SU-DHL-6 (cell line): ENCODE measurements around the gene AKR7A3.

Experiments
- H2AFZ ChIP-seq: fragments of 200-600 bp; sonication (generic); 2 replicates; pipeline ENCODE4 v1.6.1; 2014; ENCODE audit warnings: low read depth, mild to moderate bottlenecking, moderate library complexity, mixed read lengths, antibody characterized with exemption, low read length; ENCODE audit not compliant: severe bottlenecking
- H3F3A ChIP-seq: fragments of 200-600 bp; shearing (Covaris generic); 2 replicates; pipeline ENCODE4 v1.6.0; 2016; ENCODE audit warnings: antibody characterized with exemption, mild to moderate bottlenecking; ENCODE audit not compliant: insufficient read depth
- H3K27ac ChIP-seq: fragments of 200-600 bp; sonication (generic); 2 replicates; pipeline ENCODE4 v1.5.1; 2016; ENCODE audit warnings: low read depth, mild to moderate bottlenecking, low read length, moderate library complexity, mixed read lengths
- H3K27me3 ChIP-seq: fragments of 200-600 bp; sonication (generic), shearing (Covaris generic); 2 replicates; pipeline ENCODE4 v1.6.0; 2014; ENCODE audit warnings: mild to moderate bottlenecking, low read length
- H3K36me3 ChIP-seq: fragments of 200-600 bp; sonication (generic); 2 replicates; pipeline ENCODE4 v1.6.1; 2014; ENCODE audit warnings: mild to moderate bottlenecking, low read length, mixed read lengths
- H3K4me2 ChIP-seq: fragments of 300-600, 200-600 bp; shearing (Covaris generic), sonication (generic); 2 replicates; pipeline ENCODE4 v1.6.0; 2014; ENCODE audit warnings: low read length, low read depth, mild to moderate bottlenecking; ENCODE audit not compliant: poor library complexity, severe bottlenecking
- H3K4me3 ChIP-seq: fragments of 200-600 bp; sonication (generic); 2 replicates; pipeline ENCODE4 v1.5.1; 2014; ENCODE audit warnings: antibody characterized with exemption, low read length, mild to moderate bottlenecking, mixed read lengths; ENCODE audit not compliant: insufficient read depth, poor library complexity, severe bottlenecking
- H3K79me2 ChIP-seq: fragments of 200-600 bp; sonication (generic); 2 replicates; pipeline ENCODE4 v1.6.1; 2014; ENCODE audit warnings: mild to moderate bottlenecking, low read length, moderate library complexity; ENCODE audit not compliant: insufficient read depth
- H3K9ac ChIP-seq: fragments of 200-600 bp; sonication (generic); 2 replicates; pipeline ENCODE4 v1.7.0; 2014; ENCODE audit warnings: mild to moderate bottlenecking, low read length
- H3K9me2 ChIP-seq: fragments of 200-600 bp; sonication (generic); replicated peaks from 2 replicates; pipeline ENCODE4 v1.6.1; 2014; ENCODE audit warnings: low read length; ENCODE audit not compliant: insufficient read depth
- H3K9me3 ChIP-seq: fragments of 200-600 bp; sonication (generic); 2 replicates; pipeline ENCODE4 v1.6.1; 2014; ENCODE audit warnings: low read length, mixed read lengths; ENCODE audit not compliant: insufficient read depth
- H4K20me1 ChIP-seq: fragments of 200-600 bp; sonication (generic); 2 replicates; pipeline ENCODE4 v1.6.1; 2014; ENCODE audit warnings: low read depth, mild to moderate bottlenecking, antibody characterized with exemption, low read length, moderate library complexity, mixed read lengths
- CTCF ChIP-seq: fragments of 200-600 bp; sonication (generic); IDR thresholded peaks from one replicate; pipeline ENCODE4 v1.5.1; 2017; ENCODE audit warnings: antibody characterized with exemption, mild to moderate bottlenecking, low read length, moderate library complexity; ENCODE audit not compliant: insufficient read depth, poor library complexity, severe bottlenecking
- EZH2phosphoT487 ChIP-seq: fragments of 200-600 bp; sonication (generic), shearing (Covaris generic); conservative IDR thresholded peaks from 2 replicates; pipeline ENCODE4 v1.6.1; 2018; ENCODE audit warnings: mild to moderate bottlenecking, antibody characterized with exemption, low read length, moderate library complexity, mixed read lengths

Gene AKR7A3

GRCh38 chr1:19250629-19251304, 37.8 kb downstream of the AKR7A3 start:
- Histone ChIP-seq H3K27me3 (no peaks in the 10 kb centered on the region), H3K36me3 (no peaks in the 10 kb centered on the region), H3K27ac (peak overlapping the region; percentile 83), H3K9me2 (no peaks in the 10 kb centered on the region), H3F3A (no peaks in the 10 kb centered on the region), H3K9me3 (no peaks in the 10 kb centered on the region), H4K20me1 (no peaks in the 10 kb centered on the region; the same call in 1 of the 2 replicates), H3K4me2 (peak overlapping the region; percentile 95), H3K4me3 (peak overlapping the region; percentile 96), H2AFZ (peak overlapping the region; percentile 85), H3K79me2 (peaks cover 96% of the 10 kb centered on the region), H3K9ac (peak overlapping the region; percentile 89)
- TF ChIP-seq EZH2phosphoT487 (no peak), CTCF (no peak)

- peak; percentile 92 for TF ChIP-seq CTCF
- no peak for TF ChIP-seq EZH2phosphoT487
- no peak overlapping the region for H3K4me2 ChIP-seq
- peaks cover 9% of the 10 kb centered on the region; the same call in 1 of the 2 replicates for H3K36me3 ChIP-seq
- no peak overlapping the region for H3K27ac ChIP-seq
- H3K4me3 ChIP-seq: no peak overlapping the region
- no peak overlapping the region for H2AFZ ChIP-seq
- no peaks in the 10 kb centered on the region for H4K20me1 ChIP-seq
- H3K9me2 ChIP-seq: no peaks in the 10 kb centered on the region
- H3K9me3 ChIP-seq: no peaks in the 10 kb centered on the region
- no peaks in the 10 kb centered on the region for H3K27me3 ChIP-seq
- peaks cover 2% of the 10 kb centered on the region; the same call in 1 of the 2 replicates for H3K79me2 ChIP-seq
- no peak overlapping the region for H3K9ac ChIP-seq
- H3F3A ChIP-seq: no peaks in the 10 kb centered on the region
Measured at GRCh38 chr1:19240673-19241538, 47.7 kb downstream of the AKR7A3 start.

DNA sequence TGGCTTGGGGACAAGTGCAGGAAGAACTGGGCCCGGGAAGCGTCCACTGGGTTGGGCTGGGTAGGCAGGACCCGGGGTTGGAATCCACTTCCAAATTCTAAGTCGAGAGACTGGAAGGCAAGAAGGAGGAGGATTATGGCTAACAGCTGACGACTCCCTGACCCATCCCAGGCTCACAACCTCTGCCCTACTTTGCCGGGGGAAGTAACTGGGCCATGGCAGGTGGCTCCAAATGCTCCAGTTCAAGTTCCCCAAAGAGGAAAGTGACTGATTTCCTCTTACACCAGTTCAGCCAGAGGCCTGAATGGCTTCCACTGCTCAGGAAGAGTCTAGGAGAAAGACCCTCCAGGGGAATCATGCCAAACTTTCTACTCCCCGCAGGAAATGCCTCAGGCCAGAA, 48.7 kb downstream of the AKR7A3 start:
- Histone ChIP-seq H3K27ac (no peak overlapping the region), H3K36me3 (peaks cover 9% of the 10 kb centered on the region; the same call in 1 of the 2 replicates), H3K9ac (no peak overlapping the region), H3K9me2 (no peaks in the 10 kb centered on the region), H3K4me3 (no peak overlapping the region), H2AFZ (no peak overlapping the region), H3K27me3 (no peaks in the 10 kb centered on the region), H3K4me2 (no peak overlapping the region), H3K79me2 (no peaks in the 10 kb centered on the region), H3K9me3 (no peaks in the 10 kb centered on the region), H3F3A (no peaks in the 10 kb centered on the region), H4K20me1 (no peaks in the 10 kb centered on the region)
- TF ChIP-seq EZH2phosphoT487 (no peak), CTCF (no peak)
